IPS-18a (cell line): Measurements from ENCODE around the gene MAPK8.

Experiments used
- H3K27ac ChIP-seq: one replicate; pipeline ENCODE4 v1.5.1; 2013; ENCODE audit warnings: low read length
- H3K27me3 ChIP-seq: one replicate; pipeline ENCODE4 v1.6.1; 2013; ENCODE audit warnings: mild to moderate bottlenecking, low read length; ENCODE audit not compliant: control insufficient read depth, insufficient read depth
- H3K36me3 ChIP-seq: one replicate; pipeline ENCODE4 v1.6.1; 2013; ENCODE audit warnings: low read depth, low read length; ENCODE audit not compliant: control insufficient read depth
- H3K4me1 ChIP-seq: one replicate; pipeline ENCODE4 v1.6.1; 2013; ENCODE audit warnings: low read depth, low read length; ENCODE audit not compliant: control insufficient read depth
- H3K4me3 ChIP-seq: one replicate; pipeline ENCODE4 v1.5.1; 2013; ENCODE audit warnings: low read length
- H3K9ac ChIP-seq: one replicate; pipeline ENCODE4 v1.6.1; 2013; ENCODE audit warnings: mild to moderate bottlenecking, low read length, moderate library complexity
- H3K9me3 ChIP-seq: one replicate; pipeline ENCODE4 v1.6.1; 2013; ENCODE audit warnings: low read depth, low read length; ENCODE audit not compliant: control insufficient read depth

Gene MAPK8

DNA sequence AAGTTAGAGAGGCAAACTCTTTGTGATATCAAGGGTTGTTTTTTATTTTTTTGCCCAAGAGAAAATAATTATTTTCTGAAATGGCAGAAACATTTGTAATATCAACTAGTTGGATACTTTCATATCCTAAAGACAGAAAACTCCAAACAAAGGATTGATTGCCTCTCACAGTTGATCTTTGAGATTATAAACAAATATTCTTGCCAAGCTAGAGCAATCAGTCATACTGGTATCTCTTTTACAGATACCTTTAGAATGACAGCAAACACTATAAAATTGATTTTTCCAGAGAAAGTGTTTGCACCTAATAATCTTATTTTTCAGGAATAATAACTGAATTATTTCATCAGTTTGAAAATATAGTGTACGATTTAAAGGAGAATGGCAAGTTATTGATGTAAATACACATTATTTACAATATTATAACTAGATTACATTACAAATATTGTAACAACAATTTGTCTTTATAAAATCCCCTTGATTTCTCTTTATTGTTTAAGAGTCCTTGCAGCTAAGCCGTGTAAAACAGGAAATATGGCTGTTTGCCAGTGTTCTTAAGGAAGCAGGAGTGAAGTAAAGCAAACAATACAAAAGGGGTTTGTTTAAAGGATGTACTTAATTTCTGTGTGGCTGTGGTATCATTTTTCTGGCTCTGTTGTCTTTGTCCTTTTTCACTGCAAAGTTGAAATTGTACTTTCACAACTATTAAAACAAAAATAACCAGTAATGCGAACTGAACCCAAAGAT is 58.4 kb downstream of the MAPK8 start:
- peaks cover 13% of the 10 kb centered on the region for H3K4me1 ChIP-seq
- no peak overlapping the region for H3K27ac ChIP-seq
- no peak overlapping the region for H3K4me3 ChIP-seq
- no peaks in the 10 kb centered on the region for H3K36me3 ChIP-seq
- no peaks in the 10 kb centered on the region for H3K9me3 ChIP-seq
- no peaks in the 10 kb centered on the region for H3K27me3 ChIP-seq
- H3K9ac ChIP-seq = peak overlapping the region; percentile 18

DNA sequence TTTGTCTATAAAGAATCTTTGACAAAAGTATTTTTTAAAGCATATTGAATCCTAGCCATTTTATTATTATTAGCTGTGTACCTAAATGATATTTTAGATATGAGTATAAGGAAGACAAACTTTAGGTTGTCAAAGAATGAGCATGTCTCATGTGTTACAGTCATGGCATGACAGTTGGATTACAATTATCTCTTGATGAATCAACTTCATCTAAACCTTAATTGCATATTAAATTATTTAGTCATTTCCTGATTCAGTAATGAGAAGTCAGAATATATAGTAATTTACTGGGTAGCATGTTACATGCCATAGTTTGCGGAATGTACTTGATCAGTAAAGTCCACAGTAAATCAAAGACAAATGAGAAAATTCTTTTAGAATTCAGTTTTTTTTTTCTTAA is 59.2 kb downstream of the MAPK8 start:
- peaks cover 13% of the 10 kb centered on the region for H3K4me1 ChIP-seq

DNA sequence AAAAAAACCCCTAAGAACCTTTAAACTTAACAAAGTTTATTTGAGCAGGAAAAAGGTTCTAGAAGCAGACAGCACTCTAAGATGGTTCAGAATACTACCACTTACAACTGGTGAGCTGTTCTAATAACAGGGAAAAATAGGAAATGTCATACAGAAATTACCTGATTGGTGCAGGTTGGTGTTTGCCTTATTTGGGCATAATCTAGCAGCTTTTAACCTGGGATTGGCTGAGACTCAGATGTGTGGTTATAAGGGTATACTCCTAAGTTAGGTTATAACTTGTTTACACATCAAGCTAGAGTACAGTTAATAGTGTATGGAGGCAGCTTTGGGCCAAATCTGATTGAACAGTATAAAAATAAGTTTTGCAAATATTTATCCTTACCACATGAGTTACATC is 59.8 kb downstream of the MAPK8 start:
- H3K36me3 ChIP-seq = no peaks in the 10 kb centered on the region
- no peak overlapping the region for H3K9ac ChIP-seq
- no peak overlapping the region for H3K4me3 ChIP-seq
- no peaks in the 10 kb centered on the region for H3K9me3 ChIP-seq
- no peaks in the 10 kb centered on the region for H3K27me3 ChIP-seq
- H3K4me1 ChIP-seq = peaks cover 13% of the 10 kb centered on the region
- peak overlapping the region; percentile 68 for H3K27ac ChIP-seq

More for the DNA sequence above, 59.2 kb downstream of the MAPK8 start:
- no peaks in the 10 kb centered on the region for H3K9me3 ChIP-seq
- H3K27ac ChIP-seq = no peak overlapping the region
- no peak overlapping the region for H3K9ac ChIP-seq
- H3K27me3 ChIP-seq = no peaks in the 10 kb centered on the region
- H3K36me3 ChIP-seq = no peaks in the 10 kb centered on the region
- H3K4me3 ChIP-seq = no peak overlapping the region

GRCh38 chr10:48369501-48369900 is 63.0 kb downstream of the MAPK8 start:
- peaks cover 3% of the 10 kb centered on the region for H3K4me1 ChIP-seq
- no peak overlapping the region for H3K27ac ChIP-seq
- H3K27me3 ChIP-seq = no peaks in the 10 kb centered on the region
- no peaks in the 10 kb centered on the region for H3K36me3 ChIP-seq
- H3K9ac ChIP-seq = no peak overlapping the region
- H3K9me3 ChIP-seq = no peaks in the 10 kb centered on the region
- H3K4me3 ChIP-seq = no peak overlapping the region

DNA sequence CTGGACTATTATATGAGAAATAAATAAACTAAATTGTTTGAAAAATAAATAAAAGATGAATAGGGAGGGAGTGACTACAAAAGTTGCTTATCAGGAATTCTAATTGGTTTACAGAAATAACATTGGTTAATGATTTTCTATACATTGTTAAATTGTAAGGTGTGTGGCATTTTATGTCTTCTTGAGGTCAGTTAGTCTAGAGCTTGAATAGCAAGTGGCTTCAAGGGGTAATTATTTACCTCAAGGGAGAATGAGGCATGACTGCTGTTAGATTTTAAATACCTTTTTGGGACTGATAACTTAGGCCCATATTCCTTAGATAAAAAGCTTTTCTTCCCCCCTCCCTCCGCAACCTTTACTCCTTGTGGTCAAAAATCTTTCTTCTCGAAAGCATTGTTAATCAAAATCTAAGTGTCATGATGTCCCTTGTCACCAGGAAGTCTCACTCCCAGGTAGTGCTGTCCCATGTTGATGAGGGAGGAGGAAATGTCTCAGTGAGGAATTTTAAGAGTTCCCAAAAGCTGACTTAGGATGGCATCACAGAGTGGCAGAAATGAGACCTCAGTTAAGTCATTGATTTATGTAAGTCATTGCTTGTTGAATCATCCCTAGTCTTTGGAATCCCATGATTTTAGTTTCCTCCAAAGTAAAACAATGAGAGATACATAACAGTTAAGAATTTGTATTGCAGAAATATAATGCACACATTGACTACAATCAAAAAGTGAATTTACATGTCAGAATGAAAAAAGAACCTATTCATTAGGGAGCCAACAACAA is 71.5 kb downstream of the MAPK8 start:
- Histone ChIP-seq H3K27ac (no peak overlapping the region), H3K4me3 (no peak overlapping the region), H3K9ac (no peak overlapping the region), H3K9me3 (no peaks in the 10 kb centered on the region), H3K4me1 (no peaks in the 10 kb centered on the region), H3K36me3 (no peaks in the 10 kb centered on the region), H3K27me3 (no peaks in the 10 kb centered on the region)

- no peak overlapping the region for H3K4me3 ChIP-seq
- no peak overlapping the region for H3K27ac ChIP-seq
- H3K27me3 ChIP-seq = no peaks in the 10 kb centered on the region
- H3K4me1 ChIP-seq = peaks cover 4% of the 10 kb centered on the region
- H3K36me3 ChIP-seq = no peaks in the 10 kb centered on the region
- H3K9ac ChIP-seq = no peak overlapping the region
- no peaks in the 10 kb centered on the region for H3K9me3 ChIP-seq
These were observed 72.2 kb downstream of the MAPK8 start for GRCh38 chr10:48378675-48379074.

DNA sequence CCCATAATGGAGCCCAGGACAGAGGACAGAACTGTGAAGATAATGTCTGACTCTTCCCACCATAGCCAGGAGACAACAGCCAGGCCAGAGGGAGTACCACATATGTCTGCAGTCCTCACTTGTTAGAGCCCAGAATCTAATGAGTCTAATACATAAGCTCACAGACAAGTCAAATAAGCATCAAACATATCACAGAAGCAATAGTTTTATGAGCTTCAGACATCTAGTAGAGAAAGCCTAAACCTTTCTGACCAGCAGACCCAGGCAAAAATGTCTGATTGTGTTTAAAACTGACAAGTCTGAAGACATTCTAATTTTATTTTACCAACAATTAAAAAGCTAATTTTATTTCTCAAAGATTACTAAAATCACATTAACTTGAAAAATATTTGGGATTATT is 75.5 kb downstream of the MAPK8 start:
- Histone ChIP-seq H3K4me1 (peaks cover 13% of the 10 kb centered on the region), H3K36me3 (no peaks in the 10 kb centered on the region), H3K9ac (no peak overlapping the region), H3K9me3 (no peaks in the 10 kb centered on the region), H3K27ac (no peak overlapping the region), H3K27me3 (no peaks in the 10 kb centered on the region), H3K4me3 (no peak overlapping the region)

- no peak overlapping the region for H3K9ac ChIP-seq
- H3K9me3 ChIP-seq = no peaks in the 10 kb centered on the region
- no peaks in the 10 kb centered on the region for H3K36me3 ChIP-seq
- H3K27me3 ChIP-seq = no peaks in the 10 kb centered on the region
- no peak overlapping the region for H3K4me3 ChIP-seq
- no peak overlapping the region for H3K27ac ChIP-seq
- peaks cover 13% of the 10 kb centered on the region for H3K4me1 ChIP-seq
These were observed 76.5 kb downstream of the MAPK8 start for GRCh38 chr10:48382982-48383381.

- Histone ChIP-seq H3K9ac (no peak overlapping the region), H3K9me3 (no peaks in the 10 kb centered on the region), H3K36me3 (no peaks in the 10 kb centered on the region), H3K4me1 (peaks cover 13% of the 10 kb centered on the region), H3K4me3 (no peak overlapping the region), H3K27me3 (no peaks in the 10 kb centered on the region), H3K27ac (no peak overlapping the region)
These were observed 76.9 kb downstream of the MAPK8 start for GRCh38 chr10:48383393-48383792.

GRCh38 chr10:48384699-48384982 is 78.2 kb downstream of the MAPK8 start:
- no peak overlapping the region for H3K9ac ChIP-seq
- H3K9me3 ChIP-seq = no peaks in the 10 kb centered on the region
- no peak overlapping the region for H3K27ac ChIP-seq
- peaks cover 13% of the 10 kb centered on the region for H3K4me1 ChIP-seq
- H3K36me3 ChIP-seq = no peaks in the 10 kb centered on the region
- no peak overlapping the region for H3K4me3 ChIP-seq
- H3K27me3 ChIP-seq = no peaks in the 10 kb centered on the region

GRCh38 chr10:48389272-48389671 is 82.8 kb downstream of the MAPK8 start:
- peaks cover 12% of the 10 kb centered on the region for H3K4me1 ChIP-seq
- H3K9ac ChIP-seq = no peak overlapping the region
- H3K4me3 ChIP-seq = no peak overlapping the region
- H3K9me3 ChIP-seq = no peaks in the 10 kb centered on the region
- no peak overlapping the region for H3K27ac ChIP-seq
- no peaks in the 10 kb centered on the region for H3K36me3 ChIP-seq
- H3K27me3 ChIP-seq = no peaks in the 10 kb centered on the region
